Measurements from ENCODE around the gene PRR30.

- TF ChIP-seq CTCF (tag by site-specific recombination; IDR thresholded peaks at IDR 0.05) (no peak), ZNF76 (tag by site-specific recombination; IDR thresholded peaks at IDR 0.05; ENCODE audit: borderline replicate concordance, low read depth) (no peak), ZNF24 (tag by site-specific recombination; IDR thresholded peaks at IDR 0.05) (no peak), ZNF513 (tag by site-specific recombination; IDR thresholded peaks at IDR 0.05) (no peak), ZFP41 (tag by site-specific recombination; IDR thresholded peaks at IDR 0.05; ENCODE audit: borderline replicate concordance) (no peak), ZBTB21 (tag by site-specific recombination; IDR thresholded peaks at IDR 0.05) (no peak), ATF2 (tag by site-specific recombination; IDR thresholded peaks at IDR 0.05; ENCODE audit: low read depth) (no peak), REST (tag by site-specific recombination; IDR thresholded peaks at IDR 0.05) (no peak)
Measured at GRCh38 chr2:27182346-27182745, 43.1 kb upstream of the PRR30 start.
